Activated T-helper 2 cell treated with anti-CD3 and anti-CD28 coated beads, Interferon-gamma antibody, Interleukin-2, Interleukin-4, amounts not matched to agents 10 μg/mL and 5 μg/mL and 100 μg/mL, durations not matched to agents 14 hours and 24 hours and 36 hours (primary cell): ENCODE measurements around the gene PALLD. TPM values are rescaled to one million over a fixed set of nuclear protein-coding genes. Genes with fewer than 3 reads are reported as not detected.

ENCODE experiments used
- DNase-seq: peaks from one replicate; pipeline ENCODE4 v3.0.0; 2021; ENCODE audit warnings: low spot score
- H3K27ac Mint-ChIP-seq: one replicate; pipeline ENCODE4 v1.8.0; 2021; ENCODE audit warnings: mixed read lengths
- H3K27me3 Mint-ChIP-seq: one replicate; pipeline ENCODE4 v1.8.0; 2021; ENCODE audit warnings: low read depth, mixed read lengths
- H3K36me3 Mint-ChIP-seq: one replicate; pipeline ENCODE4 v1.8.0; 2021; ENCODE audit warnings: low read depth, mixed read lengths
- H3K4me1 Mint-ChIP-seq: one replicate; pipeline ENCODE4 v1.8.0; 2021; ENCODE audit warnings: low read depth, mixed read lengths
- H3K4me3 Mint-ChIP-seq: one replicate; pipeline ENCODE4 v1.8.0; 2021; ENCODE audit warnings: low read depth, mild to moderate bottlenecking, moderate library complexity, mixed read lengths
- H3K9me3 Mint-ChIP-seq: one replicate; pipeline ENCODE4 v1.8.0; 2021; ENCODE audit warnings: mixed read lengths
- intact Hi-C: fragments of 100-400 bp; cut with micrococcal nuclease; formaldehyde crosslinking; loops from one replicate; pipeline ENCODE4 v1.15.1; 2023
- total RNA-seq: library from RNA; stranded (reverse); gene quantifications from 2 replicates; pipeline ENCODE4 v1.2.3, GENCODE V29; 2022

The PALLD gene
- total RNA-seq, 1 donor from 2014 or later = 19.8 TPM

- Mint-ChIP-seq H3K4me3 (no peak overlapping the region), H3K4me1 (peaks cover 9% of the 10 kb centered on the region), H3K9me3 (no peaks in the 10 kb centered on the region), H3K27ac (no peak overlapping the region), H3K36me3 (no peaks in the 10 kb centered on the region), H3K27me3 (peaks cover 22% of the 10 kb centered on the region)
- intact Hi-C loops = no loop called here
- no peak for DNase-seq
Measured at GRCh38 chr4:168826620-168827019, 329.8 kb downstream of the PALLD start.

- Mint-ChIP-seq H3K36me3 (peaks cover 5% of the 10 kb centered on the region), H3K9me3 (no peaks in the 10 kb centered on the region), H3K4me3 (peak overlapping the region; percentile 79), H3K4me1 (peaks cover 18% of the 10 kb centered on the region), H3K27me3 (peaks cover 43% of the 10 kb centered on the region), H3K27ac (no peak overlapping the region)
- intact Hi-C loops = loop anchor here (5.0 kb wide), 1 partner anchor 86 kb away; no protein-coding TSS in a partner anchor
- no peak for DNase-seq
Measured at GRCh38 chr4:168830777-168831512, 334.1 kb downstream of the PALLD start.

GRCh38 chr4:168831585-168831918 is 334.7 kb downstream of the PALLD start:
- Mint-ChIP-seq H3K9me3 (no peaks in the 10 kb centered on the region), H3K4me1 (peaks cover 23% of the 10 kb centered on the region), H3K27me3 (peaks cover 47% of the 10 kb centered on the region), H3K36me3 (peaks cover 5% of the 10 kb centered on the region), H3K27ac (no peak overlapping the region), H3K4me3 (peak overlapping the region; percentile 79)
- DNase-seq = no peak
- intact Hi-C loops = loop anchor here (5.0 kb wide), 1 partner anchor 86 kb away; no protein-coding TSS in a partner anchor

- H3K27ac Mint-ChIP-seq = peak overlapping the region; percentile 33
- DNase-seq = peak; percentile 57
- peaks cover 28% of the 10 kb centered on the region for H3K4me1 Mint-ChIP-seq
- peaks cover 41% of the 10 kb centered on the region for H3K27me3 Mint-ChIP-seq
- peak overlapping the region; percentile 79 for H3K4me3 Mint-ChIP-seq
- peaks cover 8% of the 10 kb centered on the region for H3K36me3 Mint-ChIP-seq
- intact Hi-C loops = loop anchor here (1.0 to 5.0 kb wide), 3 partner anchors 15 to 85 kb away; no protein-coding TSS in a partner anchor
- H3K9me3 Mint-ChIP-seq = no peaks in the 10 kb centered on the region
Measured at GRCh38 chr4:168831919-168832762, 335.3 kb downstream of the PALLD start.

GRCh38 chr4:168832763-168833575 is 336.1 kb downstream of the PALLD start:
- intact Hi-C loops = loop anchor here (1.0 to 5.0 kb wide), 3 partner anchors 16 to 84 kb away; no protein-coding TSS in a partner anchor
- peaks cover 36% of the 10 kb centered on the region for H3K4me1 Mint-ChIP-seq
- no peak for DNase-seq
- H3K4me3 Mint-ChIP-seq = peak overlapping the region; percentile 79
- peaks cover 12% of the 10 kb centered on the region for H3K36me3 Mint-ChIP-seq
- no peaks in the 10 kb centered on the region for H3K9me3 Mint-ChIP-seq
- H3K27ac Mint-ChIP-seq = no peak overlapping the region
- peaks cover 38% of the 10 kb centered on the region for H3K27me3 Mint-ChIP-seq

GRCh38 chr4:168833881-168834280 is 337.0 kb downstream of the PALLD start:
- peaks cover 15% of the 10 kb centered on the region for H3K36me3 Mint-ChIP-seq
- H3K9me3 Mint-ChIP-seq = no peaks in the 10 kb centered on the region
- no peak overlapping the region for H3K27ac Mint-ChIP-seq
- peaks cover 36% of the 10 kb centered on the region for H3K27me3 Mint-ChIP-seq
- DNase-seq = no peak
- intact Hi-C loops = loop anchor here (2.0 to 5.0 kb wide), 2 partner anchors 43 to 83 kb away; no protein-coding TSS in a partner anchor
- H3K4me3 Mint-ChIP-seq = peak overlapping the region; percentile 17
- H3K4me1 Mint-ChIP-seq = peaks cover 40% of the 10 kb centered on the region

GRCh38 chr4:168835880-168836454 is 339.1 kb downstream of the PALLD start:
- intact Hi-C loops = no loop called here
- H3K27ac Mint-ChIP-seq = no peak overlapping the region
- no peak for DNase-seq
- H3K36me3 Mint-ChIP-seq = peaks cover 15% of the 10 kb centered on the region
- H3K4me1 Mint-ChIP-seq = peaks cover 53% of the 10 kb centered on the region
- no peaks in the 10 kb centered on the region for H3K9me3 Mint-ChIP-seq
- peaks cover 31% of the 10 kb centered on the region for H3K27me3 Mint-ChIP-seq
- H3K4me3 Mint-ChIP-seq = no peak overlapping the region

- peaks cover 15% of the 10 kb centered on the region for H3K36me3 Mint-ChIP-seq
- no peaks in the 10 kb centered on the region for H3K9me3 Mint-ChIP-seq
- DNase-seq = no peak
- H3K27me3 Mint-ChIP-seq = peaks cover 26% of the 10 kb centered on the region
- peaks cover 52% of the 10 kb centered on the region for H3K4me1 Mint-ChIP-seq
- no peak overlapping the region for H3K27ac Mint-ChIP-seq
- H3K4me3 Mint-ChIP-seq = no peak overlapping the region
- intact Hi-C loops = no loop called here
Measured at GRCh38 chr4:168836490-168836889, 339.6 kb downstream of the PALLD start.

- DNase-seq = no peak
- Mint-ChIP-seq H3K9me3 (no peaks in the 10 kb centered on the region), H3K4me1 (peaks cover 58% of the 10 kb centered on the region), H3K36me3 (peaks cover 15% of the 10 kb centered on the region), H3K27ac (peak overlapping the region; percentile 18), H3K27me3 (peaks cover 23% of the 10 kb centered on the region), H3K4me3 (no peak overlapping the region)
- intact Hi-C loops = no loop called here
Measured at GRCh38 chr4:168837922-168838321, 341.1 kb downstream of the PALLD start.

- H3K9me3 Mint-ChIP-seq = no peaks in the 10 kb centered on the region
- H3K27me3 Mint-ChIP-seq = peaks cover 22% of the 10 kb centered on the region
- peaks cover 57% of the 10 kb centered on the region for H3K4me1 Mint-ChIP-seq
- DNase-seq = no peak
- peak overlapping the region; percentile 13 for H3K4me3 Mint-ChIP-seq
- intact Hi-C loops = loop anchor here (2.0 kb wide), 1 partner anchor 25 kb away; no protein-coding TSS in a partner anchor
- H3K36me3 Mint-ChIP-seq = peaks cover 15% of the 10 kb centered on the region
- no peak overlapping the region for H3K27ac Mint-ChIP-seq
Measured at GRCh38 chr4:168839758-168840391, 343.0 kb downstream of the PALLD start.

GRCh38 chr4:168840392-168840763 is 343.5 kb downstream of the PALLD start:
- H3K36me3 Mint-ChIP-seq = peaks cover 13% of the 10 kb centered on the region
- no peak overlapping the region for H3K4me3 Mint-ChIP-seq
- peaks cover 18% of the 10 kb centered on the region for H3K27me3 Mint-ChIP-seq
- H3K4me1 Mint-ChIP-seq = peaks cover 57% of the 10 kb centered on the region
- intact Hi-C loops = loop anchor here (2.0 kb wide), 1 partner anchor 24 kb away; no protein-coding TSS in a partner anchor
- H3K27ac Mint-ChIP-seq = no peak overlapping the region
- DNase-seq = no peak
- no peaks in the 10 kb centered on the region for H3K9me3 Mint-ChIP-seq
